Occipital lobe (tissue), 2 donors: Measurements from ENCODE around the gene DIO1. TPM values are rescaled to one million over a fixed set of nuclear protein-coding genes. Genes with fewer than 3 reads are reported as not detected.
"Not testable (repeated sequence)": the region's sequence is repeated elsewhere in the genome, so short reads cannot be mapped to it uniquely, and the experiment has no call there.

Experiments
- DNase-seq: peaks from one replicate; lab custom pipeline; 2025; lab: John Stamatoyannopoulos, UW
- total RNA-seq: library from RNA; depleted of rRNA; stranded (reverse); fragments of >200 nt; gene quantifications from one replicate; pipeline ENCODE4 v1.2.3, GENCODE V29; 2014

Gene DIO1
- total RNA-seq = not detected

DNA sequence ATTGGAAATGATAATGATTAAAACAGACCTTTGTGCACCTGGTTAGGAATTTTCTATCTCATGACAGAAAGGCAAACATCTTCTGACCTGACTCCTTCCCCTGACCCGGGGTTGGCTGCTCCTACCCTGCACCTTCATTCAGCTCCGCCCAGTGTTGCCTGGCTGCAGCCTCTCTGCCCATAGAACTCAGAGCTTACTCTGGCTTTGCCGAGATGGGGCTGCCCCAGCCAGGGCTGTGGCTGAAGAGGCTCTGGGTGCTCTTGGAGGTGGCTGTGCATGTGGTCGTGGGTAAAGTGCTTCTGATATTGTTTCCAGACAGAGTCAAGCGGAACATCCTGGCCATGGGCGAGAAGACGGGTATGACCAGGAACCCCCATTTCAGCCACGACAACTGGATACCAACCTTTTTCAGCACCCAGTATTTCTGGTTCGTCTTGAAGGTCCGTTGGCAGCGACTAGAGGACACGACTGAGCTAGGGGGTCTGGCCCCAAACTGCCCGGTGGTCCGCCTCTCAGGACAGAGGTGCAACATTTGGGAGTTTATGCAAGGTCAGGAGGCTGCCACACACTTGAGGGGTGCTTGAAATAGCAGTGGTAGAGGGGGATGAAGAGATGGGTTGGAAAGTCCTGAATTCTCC is at the start of gene DIO1:
Gene DIO1, plus strand, starts transcription at position 189 of the 638 bp plus-strand sequence. Its CDS starts 24 bp downstream, at position 213.
- DNase-seq = no peak

DNA sequence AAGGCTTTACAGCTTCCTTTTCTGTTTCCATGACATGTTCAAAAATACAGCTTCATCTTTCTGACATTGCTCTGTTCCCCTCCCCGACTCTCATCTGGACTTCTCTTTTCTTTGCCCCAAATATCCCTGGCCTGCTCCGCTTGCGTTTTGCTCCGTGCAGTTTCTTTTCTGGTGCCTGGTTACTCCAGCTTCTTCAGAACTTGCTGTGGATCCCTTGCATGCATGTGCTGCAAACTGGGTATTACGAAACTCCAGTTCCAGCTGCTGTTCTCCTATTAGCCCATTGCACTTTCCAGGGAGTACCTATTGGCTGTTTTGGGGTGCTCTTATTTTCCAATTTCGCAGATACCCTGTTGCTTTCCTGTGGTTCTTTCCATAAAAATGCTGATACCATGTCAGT is 46.0 kb upstream of the DIO1 start:
- DNase-seq = no peak

DNA sequence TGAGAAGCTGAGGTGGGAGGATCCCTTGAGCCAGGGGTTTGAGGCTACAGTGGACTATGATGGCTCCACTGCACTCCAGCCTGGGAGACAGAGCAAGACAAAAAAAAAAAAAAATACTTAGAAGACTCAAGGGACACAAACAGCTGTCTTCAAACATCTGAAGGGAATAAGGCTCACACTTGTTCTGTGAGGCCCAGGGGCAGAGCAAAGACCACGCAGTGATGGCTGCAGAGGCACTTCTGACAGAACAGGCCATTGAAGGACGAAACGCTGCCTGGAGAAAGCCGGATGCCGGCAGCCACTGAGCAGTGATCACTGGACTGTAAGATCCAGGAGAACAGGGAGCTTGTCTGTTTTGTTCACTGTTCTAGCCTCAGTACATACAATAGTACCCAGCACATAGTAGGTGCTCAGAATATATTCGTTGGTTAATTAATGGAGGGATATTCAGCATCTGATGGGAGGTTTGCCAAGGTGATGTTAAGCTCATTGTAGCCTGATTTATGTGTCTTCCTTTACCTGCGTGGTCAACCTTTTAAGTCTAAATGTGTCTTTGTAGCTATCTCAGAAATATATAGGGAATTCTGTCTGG is 43.8 kb upstream of the DIO1 start:
- DNase-seq = no peak

GRCh38 chr1:53851571-53852285 is 42.3 kb upstream of the DIO1 start:
- no peak for DNase-seq

GRCh38 chr1:53860967-53861411 is 33.0 kb upstream of the DIO1 start:
- no peak for DNase-seq

DNA sequence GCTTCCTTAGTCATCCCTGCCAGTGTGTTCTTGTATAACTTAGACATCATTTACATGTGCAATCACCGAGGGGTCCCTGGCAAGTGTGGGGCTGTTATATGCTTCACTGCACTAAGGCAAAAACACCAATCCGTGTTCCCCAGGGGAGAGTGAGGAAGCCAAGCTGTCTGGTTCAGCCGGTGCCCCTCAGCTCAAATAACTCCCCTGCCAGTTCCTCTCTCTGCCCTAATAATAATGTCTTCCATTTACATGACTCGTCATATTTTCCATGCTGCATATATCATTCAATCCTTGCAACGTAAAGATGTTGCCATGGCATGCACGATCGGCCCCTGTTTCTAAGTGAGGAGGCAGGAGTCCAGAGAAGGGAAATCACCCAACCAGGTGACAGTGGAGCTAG is 31.5 kb upstream of the DIO1 start:
- no peak for DNase-seq

- no peak for DNase-seq
Observed at GRCh38 chr1:53868565-53868964, 25.4 kb upstream of the DIO1 start.

- no peak for DNase-seq
Observed at GRCh38 chr1:53869454-53870117, 24.4 kb upstream of the DIO1 start.

DNA sequence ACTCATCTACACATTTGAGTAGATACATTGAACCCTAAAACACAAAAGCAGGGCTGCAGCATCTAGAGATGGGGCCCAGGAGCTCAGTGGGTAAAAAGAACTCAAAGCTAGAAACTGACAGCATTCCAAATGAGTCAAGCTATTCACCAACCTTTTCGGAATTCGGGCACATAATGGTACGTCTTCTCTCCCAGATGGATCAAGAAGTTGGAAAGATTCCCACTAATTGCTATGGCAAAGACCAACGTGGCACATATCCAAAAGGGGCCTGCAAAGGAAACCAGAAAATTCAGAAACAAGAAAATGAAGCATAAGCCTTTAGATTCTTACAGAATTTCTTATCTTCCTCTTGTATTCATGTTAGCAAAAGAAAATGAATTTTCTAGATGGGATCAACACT is 22.8 kb upstream of the DIO1 start:
- no peak for DNase-seq

GRCh38 chr1:53871773-53872484 is 22.1 kb upstream of the DIO1 start:
- DNase-seq = no peak

DNA sequence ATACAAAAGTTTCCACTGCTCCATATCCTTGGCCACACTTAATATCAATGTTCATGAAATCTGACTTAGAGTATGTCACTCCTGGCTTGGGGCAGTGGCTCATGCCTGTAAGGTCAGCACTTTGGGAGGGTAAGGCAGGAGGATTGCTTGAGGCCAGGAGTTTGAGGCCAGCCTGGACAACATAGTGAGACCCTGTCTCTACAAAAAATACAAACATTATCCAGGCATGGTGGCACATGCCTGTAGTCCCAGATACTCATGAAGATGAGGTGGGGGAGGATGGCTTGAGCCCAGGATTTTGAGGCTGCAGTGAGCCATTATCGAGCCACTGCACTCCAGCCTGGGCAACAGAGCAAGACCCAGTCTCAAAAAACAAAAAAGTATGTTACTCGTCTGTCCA is 18.8 kb upstream of the DIO1 start:
- not testable (repeated sequence) for DNase-seq

DNA sequence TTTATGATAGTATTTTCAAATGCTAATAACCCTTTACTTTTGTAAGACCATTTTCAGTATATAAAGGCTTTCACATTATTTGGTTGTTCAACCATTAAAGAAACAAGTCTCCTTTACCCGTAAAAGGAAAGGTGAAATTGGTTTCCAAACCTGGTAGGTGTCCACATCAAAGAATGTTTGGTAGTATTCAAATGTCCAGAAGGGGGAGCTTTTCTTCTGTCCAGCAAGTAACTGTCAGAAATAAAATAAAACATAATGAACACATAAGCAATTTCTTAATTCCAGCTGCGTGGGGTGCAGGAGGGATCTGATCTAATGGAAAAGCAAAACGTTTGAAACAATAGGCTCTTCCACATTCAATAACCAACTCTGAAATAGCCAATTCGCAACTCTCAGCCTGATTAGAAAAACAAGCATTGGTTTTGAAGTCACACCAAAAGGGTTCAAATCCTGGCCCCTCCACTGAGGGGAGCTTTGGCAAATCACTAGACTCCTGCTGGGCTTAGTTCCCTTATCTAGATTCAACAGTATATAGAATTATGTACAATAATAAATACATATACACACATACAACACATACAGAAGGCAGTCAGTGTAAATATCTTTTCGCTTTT is 15.4 kb upstream of the DIO1 start:
- no peak for DNase-seq

- DNase-seq = not testable (repeated sequence)
Observed at GRCh38 chr1:53881853-53882252, 12.1 kb upstream of the DIO1 start.

GRCh38 chr1:53883600-53883999 is 10.4 kb upstream of the DIO1 start:
- not testable (repeated sequence) for DNase-seq

DNA sequence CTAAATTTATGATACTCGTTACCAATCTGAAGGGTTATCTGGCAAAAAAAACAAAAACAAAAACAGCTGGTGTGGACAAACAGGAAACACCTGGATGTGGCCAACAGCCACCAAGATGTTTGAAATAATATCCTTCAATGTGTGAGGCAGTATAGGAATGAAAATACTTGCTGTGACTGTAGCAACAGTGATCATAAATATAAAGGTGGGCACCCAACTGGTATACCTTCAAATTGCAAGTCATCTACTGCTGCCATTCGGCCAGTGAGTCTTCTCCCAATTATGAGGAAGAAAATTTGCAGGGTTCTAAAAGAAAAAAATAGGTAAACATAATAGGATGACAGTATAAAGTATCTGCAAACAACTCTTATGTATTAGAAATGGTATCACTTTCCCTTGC is 5.3 kb upstream of the DIO1 start:
- no peak for DNase-seq

DNA sequence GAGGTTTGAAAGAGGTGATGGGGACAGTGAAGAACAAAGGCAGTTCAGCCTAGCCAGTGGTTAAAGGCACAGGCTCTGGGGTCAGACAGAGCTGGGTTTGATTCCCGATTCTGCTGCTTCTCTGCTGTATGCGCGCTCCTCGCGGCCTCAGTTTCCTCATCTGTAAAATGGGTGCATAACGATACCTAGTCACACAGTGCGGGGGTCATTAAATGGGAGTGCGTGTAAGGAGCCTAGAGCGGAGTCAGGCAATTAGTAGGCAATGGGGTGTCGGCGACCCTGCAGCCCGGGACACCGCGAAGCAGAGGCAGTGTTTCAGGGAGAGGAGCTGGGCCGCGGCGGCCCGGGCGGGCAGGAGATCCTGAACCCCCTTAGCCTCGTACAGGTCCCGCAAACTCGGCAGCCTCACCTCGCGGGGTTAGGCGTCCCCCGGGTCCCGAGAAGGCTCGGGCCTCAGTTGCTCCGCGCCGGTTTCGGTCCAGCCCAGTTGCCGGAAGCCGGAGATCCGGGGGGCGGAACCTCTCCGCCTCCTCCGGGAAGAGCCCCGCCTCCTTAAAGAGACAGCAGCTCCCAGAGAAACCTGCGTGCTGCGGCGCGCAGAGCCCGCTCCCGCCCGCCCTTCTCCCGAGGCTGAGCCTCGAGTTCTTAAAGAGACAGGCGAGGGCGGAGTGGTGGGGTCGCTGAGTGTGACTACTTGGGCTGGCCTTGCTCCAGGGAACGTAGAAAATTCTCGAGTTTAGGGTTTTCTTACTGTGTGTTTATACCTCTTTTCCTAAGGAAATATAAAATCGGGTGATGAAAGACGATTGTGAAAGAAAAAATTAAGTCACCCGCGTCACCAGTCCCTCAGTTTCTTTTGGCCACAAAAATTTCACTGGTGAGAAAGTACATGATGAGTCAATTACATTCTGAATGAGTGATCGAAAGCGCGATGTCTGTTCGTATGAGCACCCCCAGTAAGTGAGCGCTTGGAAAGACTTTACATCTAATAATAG is 4.4 kb upstream of the DIO1 start, which contains the start of gene YIPF1:
Gene YIPF1, minus strand, starts transcription at position 494 of the 995 bp plus-strand sequence. CDS start 860 bp downstream, outside the sequence.
- peak; percentile 91 for DNase-seq

GRCh38 chr1:53890522-53890941 is 3.5 kb upstream of the DIO1 start:
- no peak for DNase-seq

- DNase-seq = no peak
Observed at GRCh38 chr1:53891018-53891417, 3.0 kb upstream of the DIO1 start.

GRCh38 chr1:53891678-53892077 is 2.3 kb upstream of the DIO1 start:
- no peak for DNase-seq

DNA sequence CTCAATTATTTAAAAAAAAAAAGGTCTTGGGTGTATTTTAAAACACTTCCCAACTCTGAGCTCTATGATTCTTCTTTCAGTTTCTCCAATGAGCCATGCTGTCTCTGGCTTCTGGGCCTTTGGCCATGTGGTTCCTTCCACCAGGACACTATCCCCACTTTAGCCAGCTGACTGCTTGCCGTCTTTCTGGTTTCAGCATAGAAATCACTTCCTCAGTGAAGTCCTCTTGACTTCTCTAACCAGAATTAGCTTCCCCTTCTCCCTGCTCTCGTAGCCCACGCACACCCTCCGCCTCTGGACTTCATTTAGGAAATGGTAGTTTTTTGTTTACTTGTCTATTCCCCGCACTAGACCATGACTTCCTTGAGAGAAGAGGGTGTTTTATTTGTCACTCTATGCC is 1.1 kb upstream of the DIO1 start:
- DNase-seq = no peak
